Mesothelial cell of epicardium (in vitro differentiated cells): ENCODE results near the gene WNT3. TPM values are rescaled to one million over a fixed set of nuclear protein-coding genes. Genes with fewer than 3 reads are reported as not detected.

Experiments used
- DNase-seq, 2 experiments: peaks; one replicate each; pipeline ENCODE4 v3.0.0; 2021; ENCODE audit warnings: low spot score in 2 of 2; ENCODE audit not compliant: unreplicated experiment in 2 of 2
- H3K27ac Mint-ChIP-seq: 2 replicates; pipeline ENCODE4 v1.8.0; 2021; ENCODE audit warnings: mixed read lengths
- H3K27me3 Mint-ChIP-seq: 2 replicates; pipeline ENCODE4 v1.8.0; 2021; ENCODE audit warnings: low read depth, mixed read lengths
- H3K36me3 Mint-ChIP-seq: 2 replicates; pipeline ENCODE4 v1.8.0; 2021; ENCODE audit warnings: mixed read lengths
- H3K4me1 Mint-ChIP-seq: 2 replicates; pipeline ENCODE4 v1.8.0; 2021; ENCODE audit warnings: mixed read lengths
- H3K4me3 Mint-ChIP-seq: 2 replicates; pipeline ENCODE4 v1.8.0; 2021; ENCODE audit warnings: mild to moderate bottlenecking, moderate library complexity, mixed read lengths
- H3K9me3 Mint-ChIP-seq: 2 replicates; pipeline ENCODE4 v1.8.0; 2021; ENCODE audit warnings: mixed read lengths
- total RNA-seq: library from RNA; stranded (reverse); gene quantifications from 3 replicates; pipeline ENCODE4 v1.2.1, GENCODE V29; 2021
- TF ChIP-seq, protein P1 (sequence below): fragments of 200-600 bp; sonication (generic); IDR thresholded peaks from one replicate; pipeline ENCODE4 v1.5.0; 2021; ENCODE audit warnings: antibody characterized with exemption; ENCODE audit not compliant: unreplicated experiment

Gene WNT3
- total RNA-seq, 1 donor from 2014 or later, result 65.7 TPM

DNA sequence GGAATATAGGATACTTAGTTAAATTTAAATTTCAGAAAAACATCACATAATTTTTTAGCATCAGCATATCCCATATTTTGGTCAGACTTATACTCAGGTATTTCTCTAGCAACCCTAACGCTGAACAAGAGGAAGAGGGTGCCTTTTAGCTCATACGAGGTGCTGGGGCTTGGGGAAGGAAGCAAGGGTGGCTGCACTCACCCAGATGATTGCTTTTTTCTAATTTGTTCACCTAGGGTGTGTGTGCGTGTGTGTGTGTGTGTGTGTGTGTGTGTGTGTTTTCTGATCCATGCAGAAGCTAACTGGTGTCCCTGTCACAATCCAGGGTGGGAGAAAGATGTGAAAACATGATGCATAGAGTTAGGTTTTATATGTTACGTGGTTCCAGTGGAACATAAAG, 81.2 kb downstream of the WNT3 start:
- H3K27me3 Mint-ChIP-seq, result no peaks in the 10 kb centered on the region
- peaks cover 48% of the 10 kb centered on the region for H3K4me1 Mint-ChIP-seq
- no peaks in the 10 kb centered on the region for H3K36me3 Mint-ChIP-seq
- H3K9me3 Mint-ChIP-seq, result no peaks in the 10 kb centered on the region
- no peak overlapping the region for H3K4me3 Mint-ChIP-seq
- TF ChIP-seq, protein P1, sequence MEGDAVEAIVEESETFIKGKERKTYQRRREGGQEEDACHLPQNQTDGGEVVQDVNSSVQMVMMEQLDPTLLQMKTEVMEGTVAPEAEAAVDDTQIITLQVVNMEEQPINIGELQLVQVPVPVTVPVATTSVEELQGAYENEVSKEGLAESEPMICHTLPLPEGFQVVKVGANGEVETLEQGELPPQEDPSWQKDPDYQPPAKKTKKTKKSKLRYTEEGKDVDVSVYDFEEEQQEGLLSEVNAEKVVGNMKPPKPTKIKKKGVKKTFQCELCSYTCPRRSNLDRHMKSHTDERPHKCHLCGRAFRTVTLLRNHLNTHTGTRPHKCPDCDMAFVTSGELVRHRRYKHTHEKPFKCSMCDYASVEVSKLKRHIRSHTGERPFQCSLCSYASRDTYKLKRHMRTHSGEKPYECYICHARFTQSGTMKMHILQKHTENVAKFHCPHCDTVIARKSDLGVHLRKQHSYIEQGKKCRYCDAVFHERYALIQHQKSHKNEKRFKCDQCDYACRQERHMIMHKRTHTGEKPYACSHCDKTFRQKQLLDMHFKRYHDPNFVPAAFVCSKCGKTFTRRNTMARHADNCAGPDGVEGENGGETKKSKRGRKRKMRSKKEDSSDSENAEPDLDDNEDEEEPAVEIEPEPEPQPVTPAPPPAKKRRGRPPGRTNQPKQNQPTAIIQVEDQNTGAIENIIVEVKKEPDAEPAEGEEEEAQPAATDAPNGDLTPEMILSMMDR, result no peak
- H3K27ac Mint-ChIP-seq, result no peak overlapping the region
- DNase-seq, result no peak

DNA sequence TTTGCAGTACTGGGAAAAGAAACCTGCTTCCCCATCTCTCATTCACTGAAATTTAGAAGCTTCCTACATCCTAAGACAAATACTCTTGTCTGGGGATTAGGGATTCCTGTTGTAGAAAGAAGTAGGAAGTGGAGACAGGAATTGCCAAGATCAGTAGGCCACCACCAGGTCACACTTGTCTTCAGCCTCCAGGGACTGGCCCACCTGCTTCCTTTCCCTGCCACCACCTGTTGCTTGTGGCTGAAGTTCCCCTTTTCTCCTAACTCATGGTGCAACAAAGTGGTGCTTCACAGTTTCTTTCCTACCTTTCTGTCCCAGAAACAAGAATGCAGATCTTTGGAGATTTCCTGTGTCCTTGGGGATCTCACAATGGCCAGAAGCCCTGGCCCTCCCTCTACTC, 82.4 kb downstream of the WNT3 start:
- Mint-ChIP-seq H3K4me1 (peaks cover 46% of the 10 kb centered on the region), H3K36me3 (no peaks in the 10 kb centered on the region), H3K9me3 (no peaks in the 10 kb centered on the region), H3K27ac (no peak overlapping the region), H3K27me3 (no peaks in the 10 kb centered on the region), H3K4me3 (no peak overlapping the region)
- no peak for DNase-seq
- TF ChIP-seq, protein P1, result no peak

DNA sequence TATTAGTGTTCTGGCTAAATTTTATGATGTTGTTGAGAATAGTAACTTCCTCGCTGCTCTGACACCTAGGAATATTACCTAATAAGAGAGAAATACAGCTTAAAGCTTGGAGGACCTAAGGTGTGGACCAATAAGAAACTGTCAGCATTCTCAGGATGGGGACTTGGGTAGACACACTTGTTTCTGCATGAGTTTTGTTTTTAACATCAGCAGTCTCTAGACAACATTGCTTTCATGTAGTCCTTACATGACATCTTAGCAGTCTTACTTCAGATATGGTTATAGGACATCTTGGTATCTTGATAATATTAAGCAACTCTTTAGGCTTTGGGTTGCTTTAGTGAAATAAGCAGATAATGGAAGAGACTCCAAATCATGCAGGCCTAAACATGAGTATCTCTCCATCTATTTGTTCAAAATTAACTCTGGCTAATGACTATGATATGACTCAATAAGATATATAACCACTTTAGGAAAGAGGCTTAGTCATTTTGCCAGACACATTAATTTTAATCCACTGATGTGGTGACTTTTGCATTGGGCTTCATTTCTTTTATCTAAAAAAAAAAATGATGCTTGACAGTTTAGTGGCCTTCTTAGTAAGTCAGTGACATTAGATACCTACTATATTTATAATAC, 84.5 kb downstream of the WNT3 start:
- no peaks in the 10 kb centered on the region for H3K9me3 Mint-ChIP-seq
- peaks cover 4% of the 10 kb centered on the region for H3K36me3 Mint-ChIP-seq
- no peak for DNase-seq
- no peak overlapping the region for H3K27ac Mint-ChIP-seq
- no peaks in the 10 kb centered on the region for H3K27me3 Mint-ChIP-seq
- no peak overlapping the region for H3K4me3 Mint-ChIP-seq
- H3K4me1 Mint-ChIP-seq, result peaks cover 33% of the 10 kb centered on the region
- TF ChIP-seq, protein P1, result no peak

DNA sequence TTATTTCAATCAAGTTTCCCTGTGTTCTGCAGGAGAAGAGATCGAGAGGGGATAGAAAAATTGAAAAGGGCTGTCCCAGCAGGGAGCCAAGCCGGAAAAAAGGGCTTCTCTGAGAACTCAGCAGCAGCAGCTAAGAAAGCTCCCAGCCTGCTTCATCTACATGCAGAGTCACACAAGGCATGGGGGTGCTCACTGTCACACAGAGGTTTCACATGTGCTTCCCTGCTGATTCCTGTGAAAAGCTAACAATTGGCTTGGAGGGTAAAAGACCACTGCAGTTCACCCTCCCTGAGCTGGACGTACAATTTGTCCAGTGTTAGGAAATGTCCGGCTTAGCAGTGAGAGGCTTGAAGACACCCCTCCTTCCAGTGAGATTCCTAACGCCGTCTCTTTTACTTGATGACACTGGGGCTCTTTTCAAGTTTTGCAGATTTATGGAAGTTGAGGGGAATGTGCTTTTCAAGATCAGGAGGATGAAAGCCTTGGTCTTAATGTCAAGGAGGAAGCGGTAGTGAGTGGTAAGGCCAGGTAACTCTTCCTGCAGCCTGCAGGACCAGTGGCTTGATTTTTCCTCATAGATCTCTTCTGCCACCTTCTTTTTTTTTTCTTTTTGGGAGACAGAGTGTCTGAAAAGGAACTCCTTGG, 85.6 kb downstream of the WNT3 start:
- TF ChIP-seq, protein P1, result no peak
- Mint-ChIP-seq H3K4me1 (peaks cover 31% of the 10 kb centered on the region), H3K4me3 (no peak overlapping the region), H3K27me3 (no peaks in the 10 kb centered on the region), H3K9me3 (no peaks in the 10 kb centered on the region), H3K36me3 (peaks cover 4% of the 10 kb centered on the region), H3K27ac (peak overlapping the region; percentile 85)
- DNase-seq, result no peak

DNA sequence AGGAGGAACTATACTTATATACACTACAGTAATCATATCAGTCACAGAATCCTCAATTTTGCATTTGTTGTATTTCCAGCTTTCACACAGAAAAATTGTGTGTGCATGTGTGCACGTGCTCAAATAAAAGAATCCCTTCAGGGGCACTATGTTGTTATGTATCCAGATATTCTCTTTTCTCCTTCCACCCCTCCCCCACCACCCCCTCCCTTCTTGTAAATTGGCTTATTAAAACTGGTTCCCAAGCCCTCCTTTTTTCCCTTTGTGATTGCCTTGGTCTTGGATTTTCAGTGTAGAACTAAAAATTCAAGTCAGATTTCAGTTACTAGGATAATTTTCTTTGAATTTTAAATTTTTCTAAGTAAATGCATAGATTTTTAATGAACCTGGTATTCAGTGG, 86.3 kb downstream of the WNT3 start:
- Mint-ChIP-seq H3K4me1 (peaks cover 38% of the 10 kb centered on the region), H3K9me3 (no peaks in the 10 kb centered on the region), H3K27me3 (no peaks in the 10 kb centered on the region), H3K4me3 (no peak overlapping the region), H3K36me3 (peaks cover 4% of the 10 kb centered on the region), H3K27ac (peak overlapping the region; percentile 85)
- TF ChIP-seq, protein P1, result no peak
- DNase-seq, result no peak
